ENCODE results near the gene CMA1.

DNA sequence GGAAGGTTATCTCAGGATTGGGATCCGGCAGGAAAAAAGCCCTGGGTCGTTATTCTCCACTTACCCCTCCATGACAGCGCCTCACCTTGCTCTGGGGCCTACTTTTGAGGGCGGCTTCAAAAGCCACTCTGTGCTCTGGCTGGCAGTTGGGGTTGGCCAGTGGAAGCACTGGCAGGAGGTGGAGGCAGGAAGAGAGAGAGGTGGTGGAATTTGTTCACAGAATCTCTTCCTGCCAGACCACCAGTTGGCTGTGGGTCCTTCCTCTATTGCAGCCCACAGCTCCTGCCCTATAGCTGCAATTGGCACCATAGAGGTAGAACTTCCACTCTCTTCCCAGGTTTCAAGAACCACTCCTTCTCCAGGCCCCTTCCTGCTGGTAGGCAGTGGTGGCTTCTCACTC is 32.8 kb downstream of the CMA1 start:
- TF ChIP-seq, protein P1, sequence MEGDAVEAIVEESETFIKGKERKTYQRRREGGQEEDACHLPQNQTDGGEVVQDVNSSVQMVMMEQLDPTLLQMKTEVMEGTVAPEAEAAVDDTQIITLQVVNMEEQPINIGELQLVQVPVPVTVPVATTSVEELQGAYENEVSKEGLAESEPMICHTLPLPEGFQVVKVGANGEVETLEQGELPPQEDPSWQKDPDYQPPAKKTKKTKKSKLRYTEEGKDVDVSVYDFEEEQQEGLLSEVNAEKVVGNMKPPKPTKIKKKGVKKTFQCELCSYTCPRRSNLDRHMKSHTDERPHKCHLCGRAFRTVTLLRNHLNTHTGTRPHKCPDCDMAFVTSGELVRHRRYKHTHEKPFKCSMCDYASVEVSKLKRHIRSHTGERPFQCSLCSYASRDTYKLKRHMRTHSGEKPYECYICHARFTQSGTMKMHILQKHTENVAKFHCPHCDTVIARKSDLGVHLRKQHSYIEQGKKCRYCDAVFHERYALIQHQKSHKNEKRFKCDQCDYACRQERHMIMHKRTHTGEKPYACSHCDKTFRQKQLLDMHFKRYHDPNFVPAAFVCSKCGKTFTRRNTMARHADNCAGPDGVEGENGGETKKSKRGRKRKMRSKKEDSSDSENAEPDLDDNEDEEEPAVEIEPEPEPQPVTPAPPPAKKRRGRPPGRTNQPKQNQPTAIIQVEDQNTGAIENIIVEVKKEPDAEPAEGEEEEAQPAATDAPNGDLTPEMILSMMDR (IDR thresholded peaks at IDR 0.05), result no peak
- TF ChIP-seq POLR2A (IDR thresholded peaks at IDR 0.05), result no peak
